OCI-LY7 (cell line): Measurements from ENCODE around the gene NR1H2.
"Not testable (repeated sequence)": the region's sequence is repeated elsewhere in the genome, so short reads cannot be mapped to it uniquely, and the experiment has no call there.

Source experiments
- EZH2phosphoT487 ChIP-seq: fragments of 200-600 bp; sonication (generic); IDR thresholded peaks from 2 replicates; pipeline ENCODE4 v1.6.1; 2018; ENCODE audit warnings: low read depth, borderline replicate concordance, mild to moderate bottlenecking, mixed run types, antibody characterized with exemption, low read length, moderate library complexity, mixed read lengths
- TF ChIP-seq, protein P1 (sequence below): fragments of 200-600 bp; sonication (generic); conservative IDR thresholded peaks from 2 replicates; pipeline ENCODE4 v1.5.1; 2014; ENCODE audit warnings: mild to moderate bottlenecking, antibody characterized with exemption, low read length, moderate library complexity, mixed read lengths

DNA sequence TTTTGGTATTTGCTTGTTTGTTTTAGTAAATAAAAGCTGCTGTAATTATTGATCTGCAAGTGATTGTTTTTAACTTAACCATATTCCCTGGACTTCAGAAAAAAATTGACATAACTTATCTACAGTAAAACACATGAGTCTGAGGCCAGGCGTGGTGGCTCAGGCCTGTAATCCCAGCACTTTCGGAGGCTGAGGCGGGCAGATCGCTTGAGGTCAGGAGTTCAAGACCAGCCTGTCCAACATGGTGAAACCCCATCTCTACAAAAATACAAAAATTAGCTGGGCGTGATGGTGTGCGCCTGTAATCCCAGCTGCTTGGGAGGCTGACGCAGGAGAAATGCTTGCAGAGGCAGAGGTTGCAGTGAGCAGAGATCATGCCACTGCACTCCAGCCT lies 22.8 kb upstream of the NR1H2 start:
- TF ChIP-seq, protein P1, sequence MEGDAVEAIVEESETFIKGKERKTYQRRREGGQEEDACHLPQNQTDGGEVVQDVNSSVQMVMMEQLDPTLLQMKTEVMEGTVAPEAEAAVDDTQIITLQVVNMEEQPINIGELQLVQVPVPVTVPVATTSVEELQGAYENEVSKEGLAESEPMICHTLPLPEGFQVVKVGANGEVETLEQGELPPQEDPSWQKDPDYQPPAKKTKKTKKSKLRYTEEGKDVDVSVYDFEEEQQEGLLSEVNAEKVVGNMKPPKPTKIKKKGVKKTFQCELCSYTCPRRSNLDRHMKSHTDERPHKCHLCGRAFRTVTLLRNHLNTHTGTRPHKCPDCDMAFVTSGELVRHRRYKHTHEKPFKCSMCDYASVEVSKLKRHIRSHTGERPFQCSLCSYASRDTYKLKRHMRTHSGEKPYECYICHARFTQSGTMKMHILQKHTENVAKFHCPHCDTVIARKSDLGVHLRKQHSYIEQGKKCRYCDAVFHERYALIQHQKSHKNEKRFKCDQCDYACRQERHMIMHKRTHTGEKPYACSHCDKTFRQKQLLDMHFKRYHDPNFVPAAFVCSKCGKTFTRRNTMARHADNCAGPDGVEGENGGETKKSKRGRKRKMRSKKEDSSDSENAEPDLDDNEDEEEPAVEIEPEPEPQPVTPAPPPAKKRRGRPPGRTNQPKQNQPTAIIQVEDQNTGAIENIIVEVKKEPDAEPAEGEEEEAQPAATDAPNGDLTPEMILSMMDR, result not testable (repeated sequence)
- TF ChIP-seq EZH2phosphoT487, result not testable (repeated sequence)
